GM04504 (cell line): ENCODE data around the gene CHRNE.

Source experiments
- DNase-seq: peaks from one replicate; pipeline ENCODE4 v3.0.0-alpha.2; 2012; ENCODE audit warnings: low read depth

Gene CHRNE

GRCh38 chr17:4854111-4854681, 48.7 kb downstream of the CHRNE start:
- no peak for DNase-seq

DNA sequence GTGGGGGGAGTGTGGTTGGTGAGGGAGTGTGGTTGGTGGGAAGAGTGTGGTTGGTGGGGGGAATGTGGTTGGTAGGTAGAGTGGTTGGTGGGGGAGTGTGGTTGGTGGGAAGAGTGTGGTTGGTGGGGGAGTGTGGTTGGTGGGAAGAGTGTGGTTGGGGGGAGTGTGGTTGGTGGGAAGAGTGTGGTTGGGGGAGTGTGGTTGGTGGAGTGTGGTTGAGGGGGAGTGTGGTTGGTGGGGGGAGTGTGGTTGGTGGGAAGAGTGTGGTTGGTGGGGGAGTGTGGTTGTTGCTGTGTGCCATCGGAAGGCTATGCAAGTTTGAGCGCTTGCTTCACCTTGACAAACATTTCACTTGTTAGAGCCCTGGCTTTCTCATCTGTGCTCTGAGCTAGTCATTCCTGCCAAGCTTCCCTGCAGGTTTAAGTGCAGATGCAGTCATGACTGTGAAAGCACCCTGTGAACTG, 49.7 kb downstream of the CHRNE start:
- no peak for DNase-seq

DNA sequence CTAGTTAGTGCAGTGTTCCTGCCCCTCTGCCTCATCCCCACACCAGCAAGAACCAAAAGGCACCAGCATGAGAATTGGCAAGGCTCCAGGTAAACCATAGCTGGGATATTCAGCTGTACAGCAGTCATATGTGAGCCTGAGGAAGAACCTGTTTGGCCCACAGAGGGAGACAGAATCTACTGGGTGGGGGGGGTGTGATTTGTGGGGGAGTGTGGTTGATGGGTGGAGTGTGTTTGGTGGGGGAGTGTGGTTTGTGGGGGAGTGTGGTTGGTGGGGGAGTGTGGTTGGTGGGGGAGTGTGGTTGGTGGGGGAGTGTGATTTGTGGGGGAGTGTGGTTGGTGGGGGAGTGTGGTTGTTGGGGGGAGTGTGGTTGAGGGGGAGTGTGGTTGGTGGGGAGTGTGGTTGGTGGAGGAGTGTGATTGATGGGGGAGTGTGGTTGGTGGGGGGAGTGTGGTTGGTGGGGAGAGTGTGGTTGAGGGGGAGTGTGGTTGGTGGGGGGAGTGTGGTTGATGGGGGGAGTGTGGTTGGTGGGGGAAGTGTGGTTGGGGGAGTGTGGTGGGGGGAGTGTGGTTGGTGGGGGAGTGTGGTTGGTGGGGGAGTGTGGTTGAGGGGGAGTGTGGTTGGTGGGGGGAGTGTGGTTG, 50.2 kb downstream of the CHRNE start:
- DNase-seq = peak; percentile 29

DNA sequence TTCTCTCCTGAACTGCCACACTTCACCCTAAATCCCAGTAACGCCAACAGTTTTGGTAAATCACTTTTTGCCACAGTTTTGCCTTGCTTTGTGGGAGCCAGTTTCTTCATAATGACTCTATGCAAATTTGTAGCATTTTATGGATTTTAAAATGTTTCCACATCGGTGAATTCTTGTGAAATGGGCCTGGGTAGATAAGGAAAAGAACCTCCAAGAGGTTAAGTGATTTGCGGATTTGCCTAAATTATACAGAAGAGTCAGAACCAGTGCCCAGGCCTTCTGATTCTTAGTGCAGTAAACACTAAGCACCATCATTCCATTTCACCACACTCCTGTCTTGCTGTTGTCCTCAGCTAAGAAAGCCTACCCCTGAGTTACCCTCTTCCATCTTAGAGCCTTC, 51.8 kb downstream of the CHRNE start:
- DNase-seq = no peak

DNA sequence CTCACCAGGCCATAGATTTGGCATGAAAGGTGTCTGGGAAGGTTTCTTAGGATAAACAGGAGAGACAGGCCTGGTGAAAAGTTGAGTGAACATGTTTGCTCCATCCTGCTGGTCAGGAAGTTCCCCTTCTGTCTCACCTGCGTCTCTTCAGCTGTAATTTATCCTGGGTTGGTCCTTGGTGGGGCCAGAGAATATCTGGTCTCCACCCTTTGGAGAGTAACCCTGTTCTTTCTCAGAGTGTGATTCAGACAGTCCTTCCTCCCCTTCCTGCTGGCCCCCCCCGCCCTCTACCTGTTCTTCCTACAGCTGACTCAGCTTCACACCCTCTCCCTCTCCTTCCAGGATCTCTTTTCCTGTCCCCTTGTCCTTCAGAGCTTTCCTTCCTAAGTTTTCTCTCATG, 52.7 kb downstream of the CHRNE start:
- DNase-seq = no peak

GRCh38 chr17:4849011-4849536, 53.8 kb downstream of the CHRNE start:
- no peak for DNase-seq
